GM13976 (cell line): ENCODE results near the gene DNAJC21.

ENCODE experiments used
- DNase-seq: peaks from one replicate; pipeline ENCODE4 v3.0.0; 2012; ENCODE audit warnings: low spot score
- CTCF ChIP-seq: IDR thresholded peaks from 2 replicates; pipeline ENCODE4 v1.5.1; 2012; ENCODE audit warnings: borderline replicate concordance, mild to moderate bottlenecking; ENCODE audit not compliant: insufficient read depth; ENCODE audit errors: extremely low read depth, missing control alignments, control extremely low read depth
- in situ Hi-C: fragments of 300-500 bp; cut with MboI; formaldehyde crosslinking; loops from one replicate; pipeline ENCODE4 v1.12.0; 2022; ENCODE audit warnings: low sequenced_read_pairs, mixed read lengths, inconsistent platforms; ENCODE audit not compliant: unreplicated experiment

Gene DNAJC21

GRCh38 chr5:35004200-35004599 lies 74.8 kb downstream of the DNAJC21 start:
- in situ Hi-C loops: loop anchor here (25.0 kb wide), 1 partner anchor 517 kb away; no protein-coding TSS in a partner anchor
- no peak for DNase-seq
- TF ChIP-seq CTCF: no peak

DNA sequence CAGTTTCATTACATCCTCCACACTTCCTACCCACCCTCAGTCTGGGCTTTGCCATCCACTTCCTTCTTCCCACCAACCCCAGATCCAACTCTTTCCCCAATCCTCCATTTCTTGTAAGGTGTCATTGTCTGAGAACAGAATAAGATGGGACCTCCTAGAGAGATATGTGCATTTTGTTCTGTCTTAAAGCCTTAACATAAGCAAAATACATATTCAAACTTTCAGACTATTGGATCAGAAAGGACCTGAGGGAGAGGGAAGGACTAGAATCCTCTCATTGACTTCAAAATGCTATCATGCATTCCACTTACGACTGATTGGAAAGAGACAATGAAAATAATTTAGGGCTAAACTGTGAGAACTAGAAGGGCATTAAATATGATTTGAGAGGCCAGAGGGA lies 75.4 kb downstream of the DNAJC21 start:
- in situ Hi-C loops: loop anchor here (25.0 kb wide), 1 partner anchor 517 kb away; no protein-coding TSS in a partner anchor
- no peak for TF ChIP-seq CTCF
- DNase-seq: no peak
